Adrenal gland (tissue), 5 donors: ENCODE results near the gene TSPAN18.

Experiments
- POLR2A ChIP-seq, 2 donors: fragments of 450-650 bp; IDR thresholded peaks; one replicate each; pipeline ENCODE4 v1.6.1; 2017; ENCODE audit warnings: antibody characterized with exemption in 2 of 2, mild to moderate bottlenecking in 2 of 2, moderate library complexity in 1 of 2
- TF ChIP-seq, protein P1 (sequence below), 6 experiments: fragments of 450-650 bp in 4 of 6; fragments of 200-600 bp in 2 of 6; sonication (generic) in 1 of 6; IDR thresholded peaks; 1 replicate in 5 of 6; 2 replicates in 1 of 6; pipeline versions ENCODE4 v1.5.1 to v1.8.0; 2016 to 2021; ENCODE audit warnings: antibody characterized with exemption in 6 of 6, mild to moderate bottlenecking in 2 of 6, moderate library complexity in 1 of 6
- donor health status: DM: no; HTN: no; CAD: no.

DNA sequence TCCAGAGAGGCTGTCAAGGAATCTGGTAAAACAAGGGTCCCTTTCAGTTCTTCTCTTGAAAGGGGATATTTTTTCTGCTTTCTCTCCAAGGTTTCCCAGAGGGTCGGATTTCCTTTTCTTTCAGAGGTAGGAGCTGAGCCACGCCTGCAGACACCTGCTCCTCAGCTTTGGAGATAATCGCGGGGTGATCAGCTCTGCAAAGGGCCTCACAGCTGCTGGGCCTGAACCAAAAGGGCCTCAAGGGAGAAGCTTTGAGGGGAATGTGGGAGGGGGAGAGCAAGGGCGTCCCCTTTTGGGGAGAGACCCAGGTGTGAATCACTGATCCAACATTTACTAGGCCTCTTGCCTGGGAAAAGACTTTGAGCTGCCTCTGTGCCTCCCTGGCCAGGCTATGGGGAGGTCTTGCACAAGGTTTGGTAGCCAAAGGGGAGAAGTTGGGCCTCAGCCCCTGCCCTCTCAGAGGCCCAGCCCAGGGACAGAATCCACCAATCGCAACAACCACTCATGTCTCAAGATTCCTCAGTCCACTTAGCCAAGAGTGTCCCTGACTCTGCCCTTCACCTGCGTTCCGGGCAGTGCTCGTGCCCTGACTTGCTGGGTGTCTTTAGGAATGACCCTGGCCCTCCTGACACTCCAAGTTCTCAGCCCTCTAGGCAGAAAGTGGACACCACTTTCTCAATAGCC lies 237.9 kb downstream of the TSPAN18 start:
- TF ChIP-seq POLR2A (IDR thresholded peaks at IDR 0.05): no peak
- TF ChIP-seq, protein P1, sequence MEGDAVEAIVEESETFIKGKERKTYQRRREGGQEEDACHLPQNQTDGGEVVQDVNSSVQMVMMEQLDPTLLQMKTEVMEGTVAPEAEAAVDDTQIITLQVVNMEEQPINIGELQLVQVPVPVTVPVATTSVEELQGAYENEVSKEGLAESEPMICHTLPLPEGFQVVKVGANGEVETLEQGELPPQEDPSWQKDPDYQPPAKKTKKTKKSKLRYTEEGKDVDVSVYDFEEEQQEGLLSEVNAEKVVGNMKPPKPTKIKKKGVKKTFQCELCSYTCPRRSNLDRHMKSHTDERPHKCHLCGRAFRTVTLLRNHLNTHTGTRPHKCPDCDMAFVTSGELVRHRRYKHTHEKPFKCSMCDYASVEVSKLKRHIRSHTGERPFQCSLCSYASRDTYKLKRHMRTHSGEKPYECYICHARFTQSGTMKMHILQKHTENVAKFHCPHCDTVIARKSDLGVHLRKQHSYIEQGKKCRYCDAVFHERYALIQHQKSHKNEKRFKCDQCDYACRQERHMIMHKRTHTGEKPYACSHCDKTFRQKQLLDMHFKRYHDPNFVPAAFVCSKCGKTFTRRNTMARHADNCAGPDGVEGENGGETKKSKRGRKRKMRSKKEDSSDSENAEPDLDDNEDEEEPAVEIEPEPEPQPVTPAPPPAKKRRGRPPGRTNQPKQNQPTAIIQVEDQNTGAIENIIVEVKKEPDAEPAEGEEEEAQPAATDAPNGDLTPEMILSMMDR (IDR thresholded peaks at IDR 0.05): no peak
